Measurements from ENCODE around the gene HSF5. TPM values are rescaled to one million over a fixed set of nuclear protein-coding genes. Genes with fewer than 3 reads are reported as not detected.

Gene HSF5
- total and polyA plus RNA-seq, 2 of the 13 experiments (the other 11 are each of a cell fraction or from before 2014, with no cell fraction given) = not detected

DNA sequence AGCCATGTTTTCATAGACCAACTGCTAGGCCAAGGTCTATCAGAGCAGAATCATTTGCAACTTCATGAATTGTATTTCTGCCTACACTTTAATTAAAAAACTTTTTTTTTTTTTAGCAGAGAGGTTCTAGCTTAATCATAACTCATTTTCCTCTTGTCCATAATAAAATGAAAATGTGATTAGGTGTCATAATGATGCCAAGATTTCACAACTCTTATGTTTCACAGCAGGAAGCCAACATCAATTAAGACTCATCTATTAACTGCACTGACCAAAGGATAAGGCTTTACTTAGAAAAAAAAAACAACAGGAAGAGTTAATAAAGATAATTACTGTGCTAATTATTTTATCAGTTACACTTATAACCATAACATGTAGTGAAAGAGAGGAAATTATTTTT, 52.0 kb downstream of the HSF5 start (continued):
- no peak for TF ChIP-seq SP4 (CRISPR knock-in tag; IDR thresholded peaks at IDR 0.05)

- Histone ChIP-seq H3K27ac (ENCODE audit: extremely low read length, insufficient read depth, low read length) (no peak overlapping the region), H3K79me2 (ENCODE audit: insufficient read depth, low read length) (no peaks in the 10 kb centered on the region), H3K4me1 (ENCODE audit: insufficient read depth, low read length) (0 out of 2 replicates have a peak, but pooled peaks cover 5% of the 10 kb centered on the region), H3K36me3 (replicated peaks in 1 of 2; ENCODE audit: control insufficient read depth in 1 of 2, insufficient read depth in 2 of 2, low read length in 2 of 2) (no peaks in the 10 kb centered on the region), H3K9me3 (ENCODE audit: low read length) (no peaks in the 10 kb centered on the region), H3K9ac (ENCODE audit: insufficient read depth, low read depth, low read length) (no peak overlapping the region), H3K27me3 (ENCODE audit: control insufficient read depth in 1 of 2, insufficient read depth in 2 of 2, low read length in 2 of 2) (peaks cover 0 to 10% of the 10 kb centered on the region in 2 experiments; a peak in 1 of 5 replicates), H2AFZ (ENCODE audit: low read length) (no peak overlapping the region), H3K4me2 (ENCODE audit: low read depth, low read length) (no peak overlapping the region), H4K20me1 (ENCODE audit: insufficient read depth, low read length) (no peaks in the 10 kb centered on the region), H3K4me3 (replicated peaks in 1 of 3; ENCODE audit: insufficient read depth in 1 of 3, low read depth in 2 of 3, low read length in 3 of 3) (no peak overlapping the region)
- ChIA-PET POLR2A (interaction anchor here (0.6 to 0.8 kb wide), 3 partner anchors 16 to 1537 kb away, joined by 3 to 4 read pairs (median 3); partner anchors contain the start of genes RNF43 and SUPT4H1), CTCF (ENCODE audit: low intra/inter-chr PET ratio, low total read pairs) (no interaction called here)
- 0 out of 3 replicates have a peak, but pooled peaks have one; percentile 32 for ATAC-seq
- FAIRE-seq = no peak
- in situ Hi-C loops (cut with HindIII; ENCODE audit: extremely low pct_ligation_motif_present, low pct_unique_long_range_greater_than_20kb) (no loop called here), intact Hi-C loops (cut with micrococcal nuclease; ENCODE audit: unreplicated experiment) (no loop called here)
- BruUV-seq (replicated peaks) = no TSS peak
- no peak for DNase-seq (ENCODE audit: low spot score)
- whole genome bisulfite sequencing (ENCODE audit: low lambda C conversion rate) = 25% methylated on average over 7 of the region's 7 CpGs
- TF ChIP-seq ZNF24 (IDR thresholded peaks at IDR 0.05) (peak; percentile 64; the same call in 1 of the 2 replicates), ZNF296 (CRISPR knock-in tag; conservative IDR thresholded peaks at IDR 0.05) (no peak), IRF2 (CRISPR knock-in tag; IDR thresholded peaks at IDR 0.05) (no peak)
These were observed 55.2 kb downstream of the HSF5 start for GRCh38 chr17:58432806-58433573.

DNA sequence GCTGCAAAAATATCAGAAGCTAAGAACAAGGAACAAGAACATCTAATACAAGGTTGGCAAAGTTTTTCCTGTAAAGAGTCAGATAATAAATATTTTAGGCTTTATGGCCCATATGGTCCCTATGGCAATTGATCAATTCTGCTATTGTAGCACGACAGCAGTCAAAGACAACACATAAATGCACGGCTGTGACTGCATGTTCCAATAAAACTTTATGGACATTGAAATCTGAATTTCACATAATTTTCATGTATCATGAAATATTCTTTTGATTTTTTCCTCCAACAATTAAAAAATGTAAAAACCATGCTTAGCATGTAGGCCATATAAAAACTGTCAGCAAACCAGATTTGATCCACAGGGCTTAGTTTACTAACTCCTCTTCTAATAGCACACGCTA, 60.4 kb downstream of the HSF5 start:
- in situ Hi-C loops (cut with HindIII; ENCODE audit: extremely low pct_ligation_motif_present, low pct_unique_long_range_greater_than_20kb) = no loop called here
- no peak for TF ChIP-seq SMAD1 (CRISPR knock-in tag; IDR thresholded peaks at IDR 0.05; ENCODE audit: borderline replicate concordance, low read depth)

More for the DNA sequence above, 60.4 kb downstream of the HSF5 start:
- intact Hi-C loops (cut with micrococcal nuclease; ENCODE audit: unreplicated experiment) = no loop called here
- Histone ChIP-seq H2AFZ (ENCODE audit: low read length) (no peak overlapping the region), H3K9me3 (ENCODE audit: low read length) (no peaks in the 10 kb centered on the region), H3K4me2 (ENCODE audit: low read depth, low read length) (peak overlapping the region; percentile 40), H3K27me3 (ENCODE audit: control insufficient read depth in 1 of 2, insufficient read depth in 2 of 2, low read length in 2 of 2) (peaks cover 0 to 10% of the 10 kb centered on the region in 2 experiments; a peak in 2 of 5 replicates), H3K27ac (ENCODE audit: extremely low read length, insufficient read depth, low read length) (no peak overlapping the region), H3K36me3 (replicated peaks in 1 of 2; ENCODE audit: control insufficient read depth in 1 of 2, insufficient read depth in 2 of 2, low read length in 2 of 2) (no peaks in the 10 kb centered on the region), H4K20me1 (ENCODE audit: insufficient read depth, low read length) (no peaks in the 10 kb centered on the region), H3K79me2 (ENCODE audit: insufficient read depth, low read length) (no peaks in the 10 kb centered on the region), H3K4me1 (ENCODE audit: insufficient read depth, low read length) (0 out of 2 replicates have a peak, but pooled peaks cover 5% of the 10 kb centered on the region), H3K4me3 (replicated peaks in 1 of 3; ENCODE audit: insufficient read depth in 1 of 3, low read depth in 2 of 3, low read length in 3 of 3) (no peak overlapping the region), H3K9ac (ENCODE audit: insufficient read depth, low read depth, low read length) (no peak overlapping the region)
- DNase-seq (ENCODE audit: low spot score) = no peak
- no TSS peak for BruUV-seq (replicated peaks)
- ChIA-PET POLR2A (interaction anchor here (2.6 kb wide), 1 partner anchor 11 kb away, joined by 8 read pairs; the partner anchor contains the start of gene RNF43), CTCF (ENCODE audit: low intra/inter-chr PET ratio, low total read pairs) (no interaction called here)
- 75% methylated on average over 3 of the region's 3 CpGs for WGBS (ENCODE audit: low lambda C conversion rate)
- ATAC-seq = no peak
- FAIRE-seq = no peak

All from HepG2 (cell line).